Hindlimb muscle (tissue), 1 donor: ENCODE results near the gene MT2A. TPM values are rescaled to one million over a fixed set of nuclear protein-coding genes. Genes with fewer than 3 reads are reported as not detected.

Experiments used
- DNase-seq: peaks from one replicate; pipeline ENCODE4 v3.0.0-alpha.2; 2013
- polyA plus RNA-seq: library from polyadenylated mRNA; unstranded; fragments of 120-200 nt; gene quantifications from one replicate; pipeline ENCODE4 v1.2.1, GENCODE V29; 2013; ENCODE audit not compliant: insufficient read length

Gene MT2A
- polyA plus RNA-seq, 1 donor: 26.9 TPM

DNA sequence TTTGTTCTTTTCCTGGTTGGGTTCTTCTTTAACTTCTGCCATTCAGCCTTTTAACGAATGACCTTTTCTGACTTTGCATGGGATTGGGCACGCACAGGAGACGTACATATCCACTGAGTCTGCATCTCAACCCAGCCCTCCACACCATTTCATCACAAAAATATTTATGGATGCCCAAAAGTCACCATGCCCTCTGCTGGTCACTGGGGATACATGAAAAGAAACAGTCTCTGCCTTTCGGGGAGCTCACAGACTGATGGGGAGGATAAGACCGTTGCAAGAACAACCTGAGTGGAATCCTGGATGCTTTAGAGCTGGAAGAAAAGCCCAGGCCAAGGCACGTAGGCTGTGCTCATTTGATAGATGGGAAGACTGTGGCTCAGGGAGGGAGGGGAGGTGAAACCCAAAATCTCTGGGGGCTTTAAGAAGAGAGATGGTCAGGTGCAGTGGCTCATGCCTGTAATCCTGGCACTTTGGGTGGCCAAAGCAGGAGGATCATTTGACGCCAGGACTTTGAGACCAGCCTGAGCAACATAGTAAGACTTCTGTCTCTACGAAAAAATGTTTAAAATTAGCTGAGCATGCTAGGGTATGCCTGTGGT, 7.9 kb upstream of the MT2A start:
- DNase-seq: no peak

DNA sequence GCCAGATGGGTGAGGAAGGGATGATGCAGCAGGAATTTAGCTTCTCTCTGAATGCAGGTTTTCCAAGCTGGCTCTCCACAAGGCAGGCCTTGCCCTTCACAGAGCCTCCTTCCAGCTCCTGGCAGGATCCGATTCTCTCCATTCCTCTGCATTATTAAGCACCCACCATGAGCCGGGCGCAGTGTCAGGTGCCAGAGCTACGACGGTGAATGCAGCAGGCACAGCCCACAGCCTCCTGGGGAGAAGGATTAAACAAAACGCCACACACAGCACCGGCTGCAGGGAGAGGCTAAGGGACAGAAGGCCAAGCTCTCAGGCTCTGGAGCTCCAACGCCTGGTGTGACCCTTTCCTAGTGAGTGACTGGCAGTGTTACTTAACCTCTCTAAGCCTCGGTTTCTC, 7.1 kb upstream of the MT2A start:
- DNase-seq: no peak

DNA sequence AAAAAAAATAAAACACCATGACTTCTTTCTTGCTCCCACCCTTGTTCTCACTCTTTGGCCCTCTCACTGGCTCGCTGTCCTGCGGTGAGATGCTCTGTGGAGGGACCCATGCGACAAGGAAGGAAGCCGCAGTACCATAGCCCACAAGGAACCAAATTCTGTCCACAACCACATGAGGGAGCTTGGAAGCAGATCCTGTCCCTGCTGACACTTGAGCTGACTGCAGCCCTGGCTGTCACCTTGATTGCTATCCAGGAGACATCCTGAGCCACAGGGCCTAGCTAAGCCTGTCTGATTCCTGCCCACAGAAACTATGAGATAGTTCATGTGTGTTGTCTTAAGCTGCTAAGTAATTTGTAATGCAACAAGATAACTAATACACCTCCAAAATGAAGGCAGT, 4.8 kb upstream of the MT2A start:
- DNase-seq: no peak

DNA sequence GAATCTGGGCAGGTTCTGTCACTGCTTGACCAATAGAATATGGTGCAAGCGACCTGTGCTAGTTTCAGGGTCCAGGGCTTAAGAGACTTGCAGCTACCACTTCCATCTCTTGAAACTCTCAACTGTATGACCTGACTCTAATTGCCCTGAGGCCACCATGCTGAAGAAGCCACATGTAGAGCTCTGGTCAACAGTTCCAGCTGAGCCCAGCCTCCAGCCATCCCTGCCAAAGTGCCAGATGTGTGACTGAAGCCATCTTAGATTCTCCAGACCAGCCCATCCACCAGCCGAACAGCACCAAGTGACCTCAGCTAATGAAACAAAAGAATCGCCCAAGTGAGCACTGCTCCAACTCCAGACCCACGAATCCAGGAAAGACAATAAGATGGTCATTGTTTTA, 3.4 kb upstream of the MT2A start:
- no peak for DNase-seq

DNA sequence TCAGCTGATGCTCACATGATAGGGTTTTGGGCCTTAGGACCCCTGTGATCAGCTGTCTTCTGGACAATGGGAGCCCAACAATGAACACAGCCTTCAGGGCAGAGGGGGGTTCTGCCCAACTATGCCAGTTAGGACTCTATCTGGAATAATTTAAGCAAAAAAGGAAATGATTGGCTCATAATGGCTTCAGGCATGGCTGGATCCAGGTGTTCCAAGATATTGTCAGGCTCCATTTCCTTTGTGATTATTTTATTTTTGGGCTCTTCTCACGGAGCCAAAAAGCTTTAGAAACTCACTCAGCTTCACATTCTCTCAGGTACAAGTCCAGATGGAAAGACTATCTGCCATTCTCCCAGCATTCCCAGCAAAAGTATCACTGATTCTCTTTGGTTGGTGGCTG, 2.9 kb upstream of the MT2A start:
- DNase-seq: no peak

DNA sequence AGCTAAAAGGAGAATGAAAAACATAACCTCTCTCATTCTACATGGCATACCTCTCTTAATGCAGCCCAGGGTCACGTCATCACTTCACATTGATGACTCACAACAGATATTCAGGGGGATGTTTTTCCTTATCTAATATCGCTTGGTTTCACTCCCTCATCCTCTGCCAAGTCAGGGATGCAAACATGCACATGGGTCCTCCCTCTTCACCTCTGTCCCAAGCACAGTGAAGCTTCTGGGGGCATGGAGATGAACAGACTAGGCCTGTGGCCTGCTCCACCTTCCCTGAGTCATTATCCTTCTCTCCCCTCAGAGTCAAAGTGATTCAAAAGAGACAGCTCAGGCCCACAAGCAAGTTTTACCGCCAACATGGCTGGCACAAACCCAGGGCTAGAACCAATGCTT, 2.3 kb upstream of the MT2A start:
- DNase-seq: no peak

DNA sequence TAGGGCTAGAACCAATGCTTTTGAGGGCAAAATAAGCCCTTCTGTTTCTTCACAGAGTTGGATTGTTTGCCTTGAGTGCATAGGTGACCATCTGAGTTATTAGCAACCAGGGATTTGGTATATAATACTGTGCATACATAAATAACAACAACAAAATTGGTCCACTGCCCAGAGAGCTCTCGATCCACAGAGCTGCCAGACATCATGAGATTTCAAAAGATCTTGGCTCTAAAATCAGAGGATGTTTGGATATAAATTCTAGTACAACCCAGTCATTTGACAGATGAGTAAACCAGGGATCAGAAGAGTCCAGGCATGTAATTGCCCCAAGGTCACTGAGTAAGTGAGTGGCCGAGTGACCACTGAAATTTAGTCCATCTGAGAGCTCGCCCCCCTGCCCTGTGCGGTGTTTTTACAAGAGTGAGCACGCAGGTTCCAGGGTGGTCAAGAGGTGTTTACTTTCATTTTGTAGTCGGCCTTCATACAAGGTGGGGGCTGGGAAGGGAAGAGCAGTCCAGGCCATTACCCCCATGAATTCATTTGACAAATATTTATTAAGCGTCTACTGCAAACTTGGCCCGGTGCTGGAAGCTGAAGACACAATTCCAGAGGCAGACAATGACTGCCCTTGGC, 1.8 kb upstream of the MT2A start:
- DNase-seq: no peak

DNA sequence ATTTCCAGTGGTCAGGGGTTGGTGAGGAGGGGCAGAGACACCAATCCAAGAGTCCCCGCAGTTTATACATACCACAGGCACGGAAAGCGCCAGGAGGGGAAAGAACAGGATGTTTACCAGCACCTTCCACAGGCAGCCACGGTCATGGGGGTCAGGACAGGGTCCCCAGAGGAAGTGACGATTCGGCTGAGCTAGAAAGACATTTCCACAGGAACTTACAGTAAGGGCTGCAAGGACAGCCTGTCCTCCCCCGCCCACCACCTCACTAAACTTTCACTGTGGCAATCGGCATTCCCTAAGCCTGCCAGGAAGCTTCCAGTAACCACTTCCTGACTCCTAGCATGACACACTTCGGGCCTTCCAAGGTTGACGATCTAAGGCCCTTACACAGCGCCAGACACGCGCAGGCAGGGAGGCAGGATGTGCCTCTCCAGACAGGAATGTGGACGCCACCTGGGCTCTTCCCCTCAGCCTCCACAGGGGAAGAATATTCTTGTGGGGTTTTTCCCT, 1.2 kb upstream of the MT2A start:
- DNase-seq: no peak

DNA sequence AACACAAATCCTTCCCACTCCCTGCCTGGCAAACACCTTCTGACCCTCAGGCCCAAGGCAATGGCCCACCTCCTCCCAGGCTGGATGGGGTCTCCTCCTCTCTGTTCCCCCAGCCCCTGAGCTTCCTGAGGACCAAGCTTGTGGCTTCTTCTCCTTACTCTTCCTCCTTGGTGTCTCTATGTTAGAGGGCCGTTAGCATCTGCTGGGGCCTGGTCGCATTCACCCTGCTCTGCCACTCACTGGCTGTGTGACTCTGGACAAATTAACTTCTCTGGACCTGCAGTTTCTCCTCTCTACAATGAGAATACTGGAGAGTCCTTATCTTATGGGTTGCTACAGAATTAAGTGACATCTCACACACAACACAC, 725 bp upstream of the MT2A start:
- DNase-seq: no peak

DNA sequence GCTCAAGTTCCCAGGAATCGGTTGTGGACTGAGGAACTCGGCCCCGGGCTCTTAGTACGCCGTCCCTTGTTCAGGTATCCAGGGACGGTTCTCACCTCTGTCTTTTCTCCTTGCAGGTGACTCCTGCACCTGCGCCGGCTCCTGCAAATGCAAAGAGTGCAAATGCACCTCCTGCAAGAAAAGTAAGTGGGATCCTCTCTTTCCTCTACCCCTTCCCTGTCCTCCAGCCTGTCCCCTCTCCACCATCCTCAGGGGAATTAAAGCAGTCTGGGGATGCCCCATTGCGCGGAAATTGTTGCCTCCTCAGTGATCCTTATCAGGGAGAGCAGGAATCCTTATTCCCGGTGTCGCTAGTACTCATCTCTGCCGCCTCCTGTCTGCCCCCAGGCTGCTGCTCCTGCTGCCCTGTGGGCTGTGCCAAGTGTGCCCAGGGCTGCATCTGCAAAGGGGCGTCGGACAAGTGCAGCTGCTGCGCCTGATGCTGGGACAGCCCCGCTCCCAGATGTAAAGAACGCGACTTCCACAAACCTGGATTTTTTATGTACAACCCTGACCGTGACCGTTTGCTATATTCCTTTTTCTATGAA, 585 bp downstream of the MT2A start:
- DNase-seq: no peak

DNA sequence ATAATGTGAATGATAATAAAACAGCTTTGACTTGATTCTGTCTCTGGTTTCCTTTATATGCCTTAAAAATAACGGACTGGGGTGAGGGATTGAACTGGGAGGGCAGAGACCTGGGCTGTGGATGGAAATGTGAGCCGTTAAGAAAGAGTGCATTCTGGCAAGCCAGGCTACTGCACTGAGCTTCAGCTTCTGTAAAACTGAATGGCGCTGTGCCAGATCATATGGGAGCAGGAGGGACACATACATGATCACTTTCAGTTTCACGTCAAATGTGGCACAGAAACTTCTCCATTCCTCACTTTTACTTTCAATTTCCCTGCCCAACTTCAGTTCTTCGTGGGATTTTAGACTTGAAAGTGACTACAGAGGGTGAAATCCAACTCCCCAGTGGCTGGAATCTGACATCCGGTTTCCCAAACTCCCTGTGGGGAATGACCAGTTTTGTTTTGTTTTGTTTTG, 1.1 kb downstream of the MT2A start:
- DNase-seq: peak; percentile 77

DNA sequence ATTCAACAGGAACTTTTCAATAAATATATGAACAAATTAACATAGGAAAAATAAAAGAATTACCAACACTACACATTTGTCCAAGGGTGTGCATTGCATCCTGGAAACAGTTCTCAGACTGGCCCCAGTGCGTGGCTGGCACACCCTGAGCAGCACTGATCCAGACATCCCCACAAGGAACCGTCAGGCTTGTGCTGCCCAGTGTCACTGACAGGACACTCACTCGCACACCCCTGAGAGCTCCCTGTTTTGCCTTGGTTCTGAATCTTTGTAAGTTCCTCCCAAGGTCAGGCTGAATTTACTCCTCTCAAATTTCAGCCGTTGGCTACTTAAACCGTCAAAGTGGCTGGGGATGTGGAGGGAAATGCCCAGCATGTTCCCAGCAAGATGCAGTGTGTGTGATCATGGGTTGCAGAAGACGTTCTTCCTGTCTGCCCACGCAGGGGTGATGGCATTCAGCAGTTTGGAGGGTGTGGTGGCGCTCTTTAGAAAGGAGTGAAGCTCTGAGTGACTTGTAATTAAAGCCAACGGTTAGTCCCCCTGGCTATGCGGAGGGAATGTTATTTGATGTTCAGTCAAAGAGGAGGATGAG, 1.7 kb downstream of the MT2A start:
- no peak for DNase-seq

DNA sequence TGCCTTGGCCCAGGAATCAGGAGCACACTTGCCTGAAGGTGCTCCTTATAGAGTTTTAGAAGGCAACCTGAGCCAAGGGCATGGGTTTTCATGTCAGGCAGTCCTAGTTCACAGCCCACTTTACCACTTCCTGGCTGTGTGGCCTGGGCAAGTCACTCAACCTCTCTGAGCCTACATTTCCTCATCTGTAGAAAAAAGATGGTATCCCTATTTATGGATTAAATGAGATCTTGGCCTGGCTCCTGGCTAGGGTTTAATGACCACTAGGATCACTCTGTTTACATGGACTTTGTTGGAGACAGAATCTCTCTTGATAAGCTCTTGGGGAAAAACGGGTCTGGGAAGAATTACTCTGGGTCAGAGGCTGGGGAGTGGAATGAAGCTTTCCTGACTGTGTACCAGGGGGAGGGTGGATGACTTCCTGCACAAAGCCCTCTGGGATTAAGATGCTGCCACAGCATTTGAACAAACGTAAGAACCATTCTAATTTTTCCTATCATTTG, 2.3 kb downstream of the MT2A start:
- no peak for DNase-seq

DNA sequence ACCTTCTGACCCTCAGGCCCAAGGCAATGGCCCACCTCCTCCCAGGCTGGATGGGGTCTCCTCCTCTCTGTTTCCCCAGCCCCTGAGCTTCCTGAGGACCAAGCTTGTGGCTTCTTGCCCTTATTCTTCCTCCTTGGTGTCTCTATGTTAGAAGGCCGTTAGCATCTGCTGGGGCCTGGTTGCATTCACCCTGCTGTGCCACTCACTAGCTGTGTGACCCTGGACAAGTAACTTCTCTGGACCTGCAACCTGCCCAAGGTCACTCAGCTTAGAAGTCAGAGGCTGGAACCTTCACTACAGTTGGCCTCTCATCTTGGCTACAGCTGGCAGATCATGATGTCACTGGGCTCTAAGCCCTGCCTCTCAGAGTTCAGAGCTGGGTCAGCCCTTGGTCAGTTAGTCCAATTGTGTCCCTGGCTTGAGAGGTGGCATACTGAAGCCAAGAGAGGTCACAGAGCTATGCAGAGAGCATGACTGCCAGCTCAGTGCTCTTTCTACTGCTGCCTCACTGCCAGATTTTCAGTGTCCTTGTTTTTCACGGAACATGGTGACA, 3.0 kb downstream of the MT2A start:
- no peak for DNase-seq

DNA sequence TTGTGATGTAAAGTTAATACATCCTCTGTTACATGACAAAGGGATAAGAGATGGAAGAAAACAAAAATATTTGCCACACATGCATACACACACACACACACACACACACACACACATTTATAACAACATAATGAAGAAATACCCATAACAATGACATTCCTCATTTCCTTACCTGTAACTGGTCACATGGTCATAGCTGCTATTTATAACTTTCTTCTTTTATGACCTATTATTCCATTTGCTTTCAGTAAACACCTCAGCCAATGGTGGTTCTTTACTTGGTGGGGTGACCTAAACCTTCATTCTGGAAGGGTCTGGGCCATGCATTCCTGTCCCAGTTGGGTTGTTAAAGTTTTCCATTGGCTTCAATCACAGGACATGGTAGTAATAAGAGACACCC, 5.3 kb downstream of the MT2A start:
- no peak for DNase-seq

DNA sequence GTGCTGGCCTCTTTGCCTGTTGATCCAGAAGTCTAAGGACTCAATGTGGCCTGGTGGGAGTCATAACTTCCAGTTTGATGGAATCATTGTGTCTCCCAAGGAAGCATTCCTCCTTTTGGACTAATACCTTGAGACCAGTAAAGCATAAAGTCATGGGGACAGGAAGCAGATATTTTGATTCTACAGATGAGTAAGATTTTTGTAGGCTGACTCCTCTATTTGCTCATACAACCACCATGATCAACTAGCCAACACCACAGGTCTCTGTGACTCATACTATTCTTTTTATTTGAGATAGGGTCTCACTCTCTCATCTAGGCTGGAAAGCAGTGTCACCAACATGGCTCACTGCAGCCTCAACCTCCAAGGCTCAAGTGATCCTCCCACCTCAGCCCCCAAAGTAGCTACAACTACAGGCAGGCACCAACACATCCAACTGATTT, 6.2 kb downstream of the MT2A start:
- no peak for DNase-seq

DNA sequence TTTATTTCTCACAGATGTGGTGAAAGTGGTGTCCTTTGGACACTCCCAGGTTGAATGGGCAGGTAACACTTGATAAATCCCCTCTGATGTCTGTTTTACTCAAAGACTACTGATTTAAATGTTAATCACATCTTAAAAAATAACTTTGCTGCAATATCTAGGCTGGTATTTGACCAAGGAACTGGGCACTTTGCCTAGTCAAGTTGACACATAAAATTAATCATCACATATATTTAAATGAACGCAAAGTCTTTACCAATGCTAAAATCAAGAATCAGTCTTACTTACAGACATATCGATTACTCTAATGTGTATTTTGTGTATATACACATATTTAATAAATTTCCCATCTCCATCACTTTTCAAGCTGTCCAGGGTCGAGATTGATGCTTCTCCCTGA, 7.0 kb downstream of the MT2A start:
- DNase-seq: no peak

DNA sequence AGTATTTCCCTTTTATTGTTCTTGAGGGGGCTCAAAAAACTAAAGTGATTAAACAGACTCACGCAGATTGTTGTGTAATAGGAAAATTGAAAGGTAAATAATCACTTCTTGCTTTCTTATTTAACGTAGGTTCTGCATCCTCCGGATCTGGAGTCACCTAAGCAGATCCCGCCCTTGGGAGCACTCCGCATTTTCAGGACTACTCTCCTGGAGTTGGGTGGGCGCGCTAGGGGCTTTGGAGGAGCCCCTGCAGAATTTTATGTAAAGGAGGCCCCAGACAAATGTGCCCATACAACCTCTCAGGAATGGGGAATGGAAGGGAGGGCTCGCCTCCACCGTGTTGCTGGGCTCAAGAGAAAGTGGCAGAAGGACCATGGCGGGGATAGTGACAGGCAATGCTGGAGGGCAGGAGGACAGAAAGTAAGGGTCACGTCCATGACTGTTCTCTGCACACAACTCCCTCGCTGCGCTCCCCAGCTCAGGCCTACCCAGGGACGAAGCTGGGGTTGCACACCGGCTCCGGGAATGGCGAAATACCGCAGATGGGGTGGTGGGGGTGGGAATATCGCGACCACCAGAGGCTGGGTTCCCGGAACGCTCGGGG, 8.3 kb downstream of the MT2A start:
- DNase-seq: no peak

DNA sequence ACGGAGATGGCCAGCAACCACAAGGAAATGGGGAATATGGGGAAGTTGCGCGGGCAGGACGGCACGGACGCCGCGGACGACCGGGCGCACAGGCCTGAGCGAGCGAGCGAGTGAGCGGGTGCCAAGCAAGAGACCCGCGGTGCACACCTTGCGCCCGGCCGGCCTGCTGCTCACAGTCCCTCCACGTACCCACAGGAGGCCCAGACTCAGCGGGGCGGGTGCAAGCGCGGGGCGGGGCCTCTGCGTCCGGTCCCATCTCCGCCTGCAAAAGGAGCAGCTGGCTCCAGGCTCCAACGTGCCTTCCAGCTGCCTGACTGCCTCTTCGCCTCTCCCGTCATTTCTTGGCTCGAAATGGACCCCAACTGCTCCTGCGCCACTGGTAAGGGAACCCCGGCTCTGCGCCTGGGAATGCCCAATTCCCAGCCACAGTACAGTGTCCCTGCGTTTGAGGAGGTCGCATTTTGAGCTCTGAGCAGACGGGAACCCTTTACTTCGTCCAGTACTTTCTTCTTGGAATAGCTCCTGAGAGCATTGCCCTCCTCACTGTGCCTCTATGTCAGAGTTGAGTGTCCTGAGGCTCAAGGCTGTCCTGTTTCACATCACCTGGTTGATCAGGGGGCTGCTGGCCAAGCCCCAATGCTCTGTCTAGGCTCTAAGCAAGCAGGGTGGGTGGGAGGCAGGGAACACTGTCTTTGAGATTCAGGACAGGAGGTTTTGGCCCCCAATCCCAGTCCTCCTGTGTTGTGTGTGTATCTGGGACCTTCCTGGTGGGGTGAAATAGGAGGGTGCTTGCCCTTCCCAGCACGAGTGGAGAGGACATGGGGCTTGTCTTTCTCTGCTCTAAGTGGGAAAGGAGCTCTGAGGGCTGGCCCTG, 9.1 kb downstream of the MT2A start:
- DNase-seq: peak; percentile 69

DNA sequence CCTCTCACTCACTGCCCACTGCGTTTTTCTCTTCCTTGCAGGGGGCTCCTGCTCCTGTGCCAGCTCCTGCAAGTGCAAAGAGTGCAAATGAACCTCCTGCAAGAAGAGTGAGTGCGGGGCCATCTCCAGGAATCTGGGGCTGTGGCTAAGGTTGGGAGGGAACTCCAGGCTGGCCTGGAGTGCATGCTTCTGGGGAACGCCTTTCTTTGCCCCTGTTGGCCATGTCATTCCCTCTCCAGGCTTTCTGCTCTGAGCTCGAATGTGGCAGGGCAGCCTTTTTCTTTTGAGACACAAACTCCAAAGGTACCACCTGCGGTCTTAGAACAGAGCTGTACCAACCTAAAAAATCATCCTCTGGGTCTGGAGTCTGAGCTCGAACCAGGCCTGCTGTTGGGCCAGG, 9.8 kb downstream of the MT2A start:
- DNase-seq: no peak

DNA sequence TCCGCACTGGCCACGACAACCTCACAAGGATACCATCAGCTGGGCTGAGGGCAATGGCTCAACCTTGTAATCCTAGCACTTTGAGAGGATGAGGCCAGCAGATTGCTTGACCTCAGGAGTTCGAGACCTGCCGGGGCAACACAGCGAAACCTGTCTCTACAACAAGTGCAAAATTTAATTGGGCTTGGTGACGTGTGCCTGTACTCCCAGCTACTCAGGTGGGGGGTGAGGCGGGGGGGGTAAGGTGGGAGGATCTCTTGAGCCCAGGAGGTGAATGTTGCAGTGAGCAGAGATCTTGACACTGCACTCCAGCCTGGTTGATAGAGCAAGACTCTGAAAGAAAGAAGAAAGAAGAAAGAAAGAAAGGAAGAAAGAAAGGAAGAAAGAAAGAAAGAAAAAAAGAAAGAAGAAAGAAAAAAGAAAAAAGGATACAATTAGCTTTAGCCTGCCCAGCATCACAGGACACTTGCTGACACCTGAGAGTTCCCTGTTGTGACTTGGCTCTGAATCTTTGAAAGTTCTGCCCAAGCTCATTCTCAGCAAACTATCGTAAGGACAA, 12.0 kb downstream of the MT2A start:
- DNase-seq: no peak
